Gastroesophageal sphincter (tissue), 3 donors: ENCODE data around the gene CASP3.

Experiments
- EP300 ChIP-seq: sonication (generic); formaldehyde crosslinking; IDR thresholded peaks from one replicate; pipeline ENCODE4 v1.6.1; 2017; ENCODE audit warnings: antibody characterized with exemption, mild to moderate bottlenecking
- TF ChIP-seq, protein P1 (sequence below), 4 experiments: fragments of 200-600 bp in 2 of 4; fragments of 450-650 bp in 2 of 4; sonication (generic) in 1 of 4; IDR thresholded peaks; one replicate each; pipeline ENCODE4 v1.5.1; 2017 to 2019; ENCODE audit warnings: antibody characterized with exemption in 4 of 4, mild to moderate bottlenecking in 2 of 4, moderate library complexity in 2 of 4

DNA sequence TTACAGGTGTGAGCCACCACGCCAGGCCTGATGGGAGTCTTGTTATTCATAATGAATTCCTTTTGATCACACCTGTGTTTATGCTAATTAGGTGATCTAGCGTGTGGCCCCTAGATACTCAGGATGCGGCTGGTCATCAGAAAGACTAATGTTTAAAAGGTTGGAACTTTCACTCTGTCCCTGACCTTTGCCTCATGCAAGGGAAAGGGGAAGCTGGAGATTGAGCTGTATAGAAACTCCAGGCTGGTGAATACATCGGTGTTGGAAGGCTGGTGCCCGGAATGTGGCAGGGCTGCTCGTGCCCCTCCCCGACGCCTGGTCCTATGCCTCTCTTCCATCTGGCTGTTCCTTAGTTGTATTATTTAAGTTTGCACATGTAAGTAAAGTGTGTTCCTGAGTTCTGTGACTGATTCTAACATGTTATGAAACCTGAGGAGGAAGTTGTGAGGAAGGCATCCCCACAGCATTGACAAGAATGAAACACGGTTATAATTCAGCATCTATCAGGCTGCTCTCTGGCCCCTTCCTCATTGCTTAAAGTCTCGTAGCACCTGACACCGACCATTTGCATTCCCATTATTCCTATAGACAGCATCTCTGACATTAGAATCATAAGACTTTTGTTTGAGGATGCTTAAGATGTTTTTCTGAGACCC is 28.9 kb downstream of the CASP3 start:
- no peak for TF ChIP-seq EP300
- TF ChIP-seq, protein P1, sequence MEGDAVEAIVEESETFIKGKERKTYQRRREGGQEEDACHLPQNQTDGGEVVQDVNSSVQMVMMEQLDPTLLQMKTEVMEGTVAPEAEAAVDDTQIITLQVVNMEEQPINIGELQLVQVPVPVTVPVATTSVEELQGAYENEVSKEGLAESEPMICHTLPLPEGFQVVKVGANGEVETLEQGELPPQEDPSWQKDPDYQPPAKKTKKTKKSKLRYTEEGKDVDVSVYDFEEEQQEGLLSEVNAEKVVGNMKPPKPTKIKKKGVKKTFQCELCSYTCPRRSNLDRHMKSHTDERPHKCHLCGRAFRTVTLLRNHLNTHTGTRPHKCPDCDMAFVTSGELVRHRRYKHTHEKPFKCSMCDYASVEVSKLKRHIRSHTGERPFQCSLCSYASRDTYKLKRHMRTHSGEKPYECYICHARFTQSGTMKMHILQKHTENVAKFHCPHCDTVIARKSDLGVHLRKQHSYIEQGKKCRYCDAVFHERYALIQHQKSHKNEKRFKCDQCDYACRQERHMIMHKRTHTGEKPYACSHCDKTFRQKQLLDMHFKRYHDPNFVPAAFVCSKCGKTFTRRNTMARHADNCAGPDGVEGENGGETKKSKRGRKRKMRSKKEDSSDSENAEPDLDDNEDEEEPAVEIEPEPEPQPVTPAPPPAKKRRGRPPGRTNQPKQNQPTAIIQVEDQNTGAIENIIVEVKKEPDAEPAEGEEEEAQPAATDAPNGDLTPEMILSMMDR (IDR thresholded peaks at IDR 0.05) = no peak
